Breast epithelium (tissue), 4 donors: ENCODE measurements around the gene LTO1. TPM values are rescaled to one million over a fixed set of nuclear protein-coding genes. Genes with fewer than 3 reads are reported as not detected.
"Not testable (repeated sequence)": the region's sequence is repeated elsewhere in the genome, so short reads cannot be mapped to it uniquely, and the experiment has no call there.

Source experiments
- DNase-seq, 2 donors: peaks; one replicate each; pipeline ENCODE4 v3.0.0-alpha.2; 2019; ENCODE audit warnings: low spot score in 2 of 2
- H3K27ac ChIP-seq, 2 donors: fragments of 200-600 bp; sonication (generic) in 1 of 2; one replicate each; pipeline ENCODE4 v1.5.1; 2016 to 2019; ENCODE audit warnings: mild to moderate bottlenecking in 1 of 2
- H3K27me3 ChIP-seq, 2 donors: fragments of 200-600 bp; sonication (generic) in 1 of 2; one replicate each; pipeline versions ENCODE4 v1.5.1 to v1.6.0; 2017 to 2019; ENCODE audit warnings: control low read depth in 1 of 2, mild to moderate bottlenecking in 1 of 2
- H3K36me3 ChIP-seq: fragments of 200-600 bp; one replicate; pipeline ENCODE4 v1.5.1; 2019
- H3K4me1 ChIP-seq, 2 donors: fragments of 200-600 bp; sonication (generic); one replicate each; pipeline ENCODE4 v1.5.1; 2016 to 2019; ENCODE audit warnings: control low read depth in 1 of 2
- H3K4me3 ChIP-seq, 3 donors: fragments of 200-600 bp; sonication (generic); 1 replicate in 2 of 3; 2 replicates in 1 of 3; pipeline ENCODE4 v1.5.1; 2016 to 2019; ENCODE audit warnings: mild to moderate bottlenecking in 3 of 3, moderate library complexity in 2 of 3
- H3K9me3 ChIP-seq, 2 donors: fragments of 200-600 bp; sonication (generic) in 1 of 2; one replicate each; pipeline ENCODE4 v1.5.1; 2016 to 2019; ENCODE audit warnings: control low read depth in 1 of 2
- CTCF ChIP-seq, 3 donors: fragments of 450-650 bp; IDR thresholded peaks; one replicate each; pipeline ENCODE4 v1.5.1; 2016 to 2017; ENCODE audit warnings: antibody characterized with exemption in 3 of 3, mild to moderate bottlenecking in 3 of 3, moderate library complexity in 3 of 3
- POLR2A ChIP-seq: fragments of 450-650 bp; IDR thresholded peaks from one replicate; pipeline ENCODE4 v1.6.1; 2016; ENCODE audit warnings: antibody characterized with exemption, mild to moderate bottlenecking, moderate library complexity
- POLR2AphosphoS5 ChIP-seq, 3 donors: sonication (generic); formaldehyde crosslinking; IDR thresholded peaks; one replicate each; pipeline ENCODE4 v1.6.1; 2017; ENCODE audit warnings: antibody characterized with exemption in 3 of 3
- intact Hi-C: fragments of 100-400 bp; cut with DNase I; formaldehyde crosslinking; loops from one replicate; pipeline ENCODE4 v1.15.1; 2023; ENCODE audit warnings: low total_unique reads
- total RNA-seq, 3 donors: library from RNA; depleted of rRNA; stranded (reverse); fragments of >200 nt; gene quantifications; one replicate each; pipeline ENCODE4 v1.1.0, GENCODE V29; 2016

The LTO1 gene
- total RNA-seq, 3 donors from 2014 or later: 14.1 to 25.5 (median 18.7) TPM

- TF ChIP-seq CTCF (IDR thresholded peaks at IDR 0.05): no peak
- TF ChIP-seq POLR2A: no peak
- no peak for TF ChIP-seq POLR2AphosphoS5 (IDR thresholded peaks at IDR 0.05)
- DNase-seq: no peak
- H3K4me3 ChIP-seq: no peak overlapping the region
- H3K27ac ChIP-seq: no peak overlapping the region
- H3K4me1 ChIP-seq: no peaks in the 10 kb centered on the region
- no peaks in the 10 kb centered on the region for H3K9me3 ChIP-seq
- H3K36me3 ChIP-seq: no peaks in the 10 kb centered on the region
- H3K27me3 ChIP-seq: no peaks in the 10 kb centered on the region
- intact Hi-C loops: loop anchor here (10.0 kb wide), 1 partner anchor 1905 kb away; no protein-coding TSS in a partner anchor
These were observed 45.1 kb downstream of the LTO1 start for GRCh38 chr11:69630017-69630416.

- no peak overlapping the region for H3K4me3 ChIP-seq
- no peaks in the 10 kb centered on the region for H3K27me3 ChIP-seq
- H3K36me3 ChIP-seq: no peaks in the 10 kb centered on the region
- H3K27ac ChIP-seq: no peak overlapping the region
- no peak for TF ChIP-seq CTCF (IDR thresholded peaks at IDR 0.05)
- H3K4me1 ChIP-seq: no peaks in the 10 kb centered on the region
- DNase-seq: no peak
- intact Hi-C loops: no loop called here
- no peaks in the 10 kb centered on the region for H3K9me3 ChIP-seq
These were observed 47.6 kb downstream of the LTO1 start for GRCh38 chr11:69627551-69627950.

- no peaks in the 10 kb centered on the region for H3K9me3 ChIP-seq
- TF ChIP-seq POLR2AphosphoS5 (IDR thresholded peaks at IDR 0.05) (no peak), POLR2A (no peak), CTCF (IDR thresholded peaks at IDR 0.05) (no peak)
- no peaks in the 10 kb centered on the region for H3K36me3 ChIP-seq
- intact Hi-C loops: no loop called here
- no peaks in the 10 kb centered on the region for H3K4me1 ChIP-seq
- H3K4me3 ChIP-seq: no peak overlapping the region
- H3K27ac ChIP-seq: no peak overlapping the region
- DNase-seq: no peak
- H3K27me3 ChIP-seq: no peaks in the 10 kb centered on the region
These were observed 49.7 kb downstream of the LTO1 start for GRCh38 chr11:69625476-69625875.

GRCh38 chr11:69624293-69624692 lies 50.9 kb downstream of the LTO1 start:
- no peak for TF ChIP-seq POLR2AphosphoS5 (IDR thresholded peaks at IDR 0.05)
- no peak for TF ChIP-seq CTCF (IDR thresholded peaks at IDR 0.05)
- no peak for TF ChIP-seq POLR2A
- Histone ChIP-seq H3K4me3 (no peak overlapping the region), H3K9me3 (no peaks in the 10 kb centered on the region), H3K4me1 (no peaks in the 10 kb centered on the region), H3K27me3 (no peaks in the 10 kb centered on the region), H3K27ac (no peak overlapping the region), H3K36me3 (no peaks in the 10 kb centered on the region)
- intact Hi-C loops: no loop called here
- no peak for DNase-seq

- H3K36me3 ChIP-seq, H3K27me3 ChIP-seq, H3K9me3 ChIP-seq, H3K27ac ChIP-seq, H3K4me3 ChIP-seq, intact Hi-C loops, DNase-seq, H3K4me1 ChIP-seq: not testable (repeated sequence)
These were observed 53.0 kb downstream of the LTO1 start for GRCh38 chr11:69622097-69622681.
